HG03469 (cell line): ENCODE measurements around the gene DLG2.

ENCODE experiments used
- ATAC-seq: cut with Tn5 transposase; IDR thresholded peaks from one replicate; pipeline ENCODE4 v1.9.1; 2021; ENCODE audit warnings: mild to moderate bottlenecking, moderate library complexity, moderate number of reproducible peaks; ENCODE audit not compliant: unreplicated experiment

DLG2 gene

GRCh38 chr11:83982825-83983224 lies 1644.3 kb downstream of the DLG2 start:
- ATAC-seq: no peak

GRCh38 chr11:83979593-83979992 lies 1647.6 kb downstream of the DLG2 start:
- no peak for ATAC-seq

- no peak for ATAC-seq
Measured at GRCh38 chr11:83978942-83979341, 1648.2 kb downstream of the DLG2 start.

- no peak for ATAC-seq
Measured at GRCh38 chr11:83976086-83976485, 1651.1 kb downstream of the DLG2 start.

- ATAC-seq: no peak
Measured at GRCh38 chr11:83972536-83972935, 1654.6 kb downstream of the DLG2 start.

GRCh38 chr11:83971063-83971462 lies 1656.1 kb downstream of the DLG2 start:
- no peak for ATAC-seq

- ATAC-seq: peak; percentile 84
Measured at GRCh38 chr11:83970061-83970671, 1657.0 kb downstream of the DLG2 start.

GRCh38 chr11:83957038-83957900 lies 1669.9 kb downstream of the DLG2 start:
- no peak for ATAC-seq

- no peak for ATAC-seq
Measured at GRCh38 chr11:83956119-83956697, 1670.9 kb downstream of the DLG2 start.

GRCh38 chr11:83954780-83955179 lies 1672.4 kb downstream of the DLG2 start:
- ATAC-seq: no peak

- no peak for ATAC-seq
Measured at GRCh38 chr11:83951521-83951920, 1675.6 kb downstream of the DLG2 start.

GRCh38 chr11:83948200-83948599 lies 1678.9 kb downstream of the DLG2 start:
- no peak for ATAC-seq

GRCh38 chr11:83945976-83946375 lies 1681.2 kb downstream of the DLG2 start:
- no peak for ATAC-seq

GRCh38 chr11:83941050-83941449 lies 1686.1 kb downstream of the DLG2 start:
- no peak for ATAC-seq

- peak; percentile 53 for ATAC-seq
Measured at GRCh38 chr11:83938148-83938547, 1689.0 kb downstream of the DLG2 start.

- no peak for ATAC-seq
Measured at GRCh38 chr11:83933008-83933407, 1694.1 kb downstream of the DLG2 start.

- no peak for ATAC-seq
Measured at GRCh38 chr11:83927422-83927821, 1699.7 kb downstream of the DLG2 start.

GRCh38 chr11:83924795-83925542 lies 1702.2 kb downstream of the DLG2 start:
- no peak for ATAC-seq

GRCh38 chr11:83923961-83924360 lies 1703.2 kb downstream of the DLG2 start:
- ATAC-seq: no peak

GRCh38 chr11:83922953-83923352 lies 1704.2 kb downstream of the DLG2 start:
- ATAC-seq: no peak

GRCh38 chr11:83922318-83922717 lies 1704.8 kb downstream of the DLG2 start:
- no peak for ATAC-seq
